Stomach (tissue), 9 donors: ENCODE measurements around the gene FBXO9. TPM values are rescaled to one million over a fixed set of nuclear protein-coding genes. Genes with fewer than 3 reads are reported as not detected.

Source experiments
- DNase-seq, 2 donors: peaks; one replicate each; pipeline versions ENCODE4 v3.0.0 to v3.0.0-alpha.2; 2013 to 2019
- H3K27ac ChIP-seq, 5 donors: fragments of 200-600 bp in 4 of 5; sonication (generic) in 4 of 5; one replicate each; pipeline ENCODE4 v1.5.1; 2013 to 2019; ENCODE audit warnings: mild to moderate bottlenecking in 1 of 5, moderate library complexity in 1 of 5
- H3K27me3 ChIP-seq, 3 donors: fragments of 200-600 bp; sonication (generic); one replicate each; pipeline ENCODE4 v1.5.1; 2017 to 2019; ENCODE audit warnings: mixed run types in 1 of 3
- H3K36me3 ChIP-seq, 4 donors: fragments of 200-600 bp; sonication (generic); 1 replicate in 3 of 4; 2 replicates in 1 of 4; pipeline ENCODE4 v1.5.1; 2016 to 2019
- H3K4me1 ChIP-seq, 4 donors: fragments of 200-600 bp; sonication (generic); one replicate each; pipeline ENCODE4 v1.5.1; 2016 to 2019
- H3K4me3 ChIP-seq, 4 donors: fragments of 200-600 bp; sonication (generic) in 3 of 4; one replicate each; pipeline ENCODE4 v1.5.1; 2016 to 2019; ENCODE audit warnings: mild to moderate bottlenecking in 1 of 4
- H3K9me3 ChIP-seq, 4 donors: fragments of 200-600 bp; sonication (generic); one replicate each; pipeline ENCODE4 v1.5.1; 2016 to 2019
- EP300 ChIP-seq: sonication (generic); formaldehyde crosslinking; IDR thresholded peaks from one replicate; pipeline ENCODE4 v1.6.1; 2017; ENCODE audit warnings: antibody characterized with exemption
- POLR2A ChIP-seq, 4 donors: fragments of 450-650 bp; IDR thresholded peaks; one replicate each; pipeline ENCODE4 v1.6.1; 2016; ENCODE audit warnings: antibody characterized with exemption in 4 of 4, control low read depth in 2 of 4, mild to moderate bottlenecking in 1 of 4, moderate library complexity in 1 of 4
- POLR2AphosphoS5 ChIP-seq, 3 donors: sonication (generic); formaldehyde crosslinking; IDR thresholded peaks; one replicate each; pipeline ENCODE4 v1.6.1; 2016; ENCODE audit warnings: antibody characterized with exemption in 3 of 3
- WGBS, 5 donors: extraction: QIAGEN DNeasy Blood & Tissue Kit in 3 of 5; methylation state at CpG; one replicate each; pipeline versions ENCODE4 v1.1.5 to v1.1.7; 2013 to 2018; 5-methylcytosine and 5-hydroxymethylcytosine counted together
- intact Hi-C: fragments of 100-400 bp; cut with DNase I; formaldehyde crosslinking; loops from one replicate; pipeline ENCODE4 v1.15.1; 2023; ENCODE audit warnings: low total_unique reads
- polyA plus RNA-seq, 3 donors: library from polyadenylated mRNA; stranded (reverse); fragments of 200-250 nt; gene quantifications; one replicate each; pipeline ENCODE4 v1.2.3, GENCODE V29; 2013
- total RNA-seq, 5 donors: library from RNA; depleted of rRNA; stranded (reverse); fragments of >200 nt; gene quantifications; one replicate each; pipeline versions ENCODE4 v1.1.0 to v1.2.3, GENCODE V29; 2014 to 2016
- TF ChIP-seq, protein P1 (sequence below), 7 experiments: fragments of 450-650 bp in 4 of 7; fragments of 200-600 bp in 3 of 7; sonication (generic) in 3 of 7; IDR thresholded peaks; one replicate each; pipeline ENCODE4 v1.5.1; 2016 to 2019; ENCODE audit warnings: antibody characterized with exemption in 7 of 7, control low read depth in 2 of 7, mild to moderate bottlenecking in 1 of 7
- donor health status: healthy with polysubstance abuse.
- donor health status: Bipolar disorder and iron deficiency.
- donor health status: healthy.

Gene FBXO9
- total and polyA plus RNA-seq, 8 donors, result 33.9 to 119 (median 59.9) TPM

DNA sequence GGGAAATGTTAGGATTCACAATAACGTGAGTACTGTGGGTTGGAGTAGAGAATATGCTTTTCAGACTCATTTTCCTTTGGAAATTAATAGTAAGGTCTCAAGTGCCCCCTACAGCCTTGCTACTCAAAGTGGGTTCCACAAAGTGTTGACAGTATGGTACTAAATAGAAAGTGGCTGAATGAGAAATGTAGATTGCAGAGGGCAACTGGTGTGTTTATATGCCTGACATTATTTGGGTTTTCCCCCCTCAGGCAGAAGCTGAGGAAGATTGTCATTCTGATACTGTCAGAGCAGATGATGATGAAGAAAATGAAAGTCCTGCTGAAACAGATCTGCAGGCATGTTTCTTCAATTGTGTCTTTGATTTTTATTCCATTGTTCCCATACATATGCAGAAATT lies 5.6 kb downstream of the FBXO9 start:
- Histone ChIP-seq H3K4me1 (peaks cover 12 to 46% (median 35%) of the 10 kb centered on the region in 4 donors), H3K4me3 (no peak overlapping the region), H3K9me3 (no peaks in the 10 kb centered on the region), H3K27ac (no peak overlapping the region), H3K27me3 (no peaks in the 10 kb centered on the region), H3K36me3 (peaks cover 16 to 51% (median 49%) of the 10 kb centered on the region in 4 donors)
- 42 to 66% (median 55%) methylated on average over 1 of the region's 1 CpG for WGBS, 5 donors
- intact Hi-C loops, result no loop called here
- no peak for TF ChIP-seq EP300
- no peak for TF ChIP-seq POLR2AphosphoS5 (IDR thresholded peaks at IDR 0.05)
- TF ChIP-seq, protein P1, sequence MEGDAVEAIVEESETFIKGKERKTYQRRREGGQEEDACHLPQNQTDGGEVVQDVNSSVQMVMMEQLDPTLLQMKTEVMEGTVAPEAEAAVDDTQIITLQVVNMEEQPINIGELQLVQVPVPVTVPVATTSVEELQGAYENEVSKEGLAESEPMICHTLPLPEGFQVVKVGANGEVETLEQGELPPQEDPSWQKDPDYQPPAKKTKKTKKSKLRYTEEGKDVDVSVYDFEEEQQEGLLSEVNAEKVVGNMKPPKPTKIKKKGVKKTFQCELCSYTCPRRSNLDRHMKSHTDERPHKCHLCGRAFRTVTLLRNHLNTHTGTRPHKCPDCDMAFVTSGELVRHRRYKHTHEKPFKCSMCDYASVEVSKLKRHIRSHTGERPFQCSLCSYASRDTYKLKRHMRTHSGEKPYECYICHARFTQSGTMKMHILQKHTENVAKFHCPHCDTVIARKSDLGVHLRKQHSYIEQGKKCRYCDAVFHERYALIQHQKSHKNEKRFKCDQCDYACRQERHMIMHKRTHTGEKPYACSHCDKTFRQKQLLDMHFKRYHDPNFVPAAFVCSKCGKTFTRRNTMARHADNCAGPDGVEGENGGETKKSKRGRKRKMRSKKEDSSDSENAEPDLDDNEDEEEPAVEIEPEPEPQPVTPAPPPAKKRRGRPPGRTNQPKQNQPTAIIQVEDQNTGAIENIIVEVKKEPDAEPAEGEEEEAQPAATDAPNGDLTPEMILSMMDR (IDR thresholded peaks at IDR 0.05), result no peak
- TF ChIP-seq POLR2A (IDR thresholded peaks at IDR 0.05), result no peak
- DNase-seq, result no peak

DNA sequence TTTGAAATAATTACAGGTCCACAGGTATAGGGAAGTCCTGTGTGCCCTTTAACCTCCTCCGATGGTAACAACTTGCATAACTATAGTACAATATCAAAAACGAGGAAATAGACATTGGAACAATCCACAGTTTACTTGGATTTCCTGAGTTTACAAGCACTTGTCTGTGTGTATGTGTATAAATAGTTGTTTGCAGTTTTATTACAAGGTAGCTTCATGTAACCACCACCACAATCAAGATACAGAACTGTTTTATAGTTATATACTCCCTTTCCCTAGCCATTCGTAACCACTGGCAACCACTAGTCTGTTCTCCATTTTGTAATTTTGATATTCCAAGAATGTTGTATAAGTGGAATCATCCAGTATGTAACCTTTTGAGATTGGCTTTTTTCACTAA lies 9.1 kb downstream of the FBXO9 start:
- H3K4me3 ChIP-seq, result no peak overlapping the region
- no peaks in the 10 kb centered on the region for H3K9me3 ChIP-seq
- WGBS, 5 donors, result 84 to 93% (median 90%) methylated on average over 3 of the region's 3 CpGs
- no peak for DNase-seq
- peaks cover 0 to 12% (median 6%) of the 10 kb centered on the region in 4 donors for H3K4me1 ChIP-seq
- intact Hi-C loops, result no loop called here
- no peak overlapping the region for H3K27ac ChIP-seq
- no peaks in the 10 kb centered on the region for H3K27me3 ChIP-seq
- peaks cover 41 to 85% (median 84%) of the 10 kb centered on the region in 4 donors for H3K36me3 ChIP-seq
- TF ChIP-seq EP300, result no peak
- no peak for TF ChIP-seq POLR2A (IDR thresholded peaks at IDR 0.05)
- TF ChIP-seq POLR2AphosphoS5 (IDR thresholded peaks at IDR 0.05), result no peak

DNA sequence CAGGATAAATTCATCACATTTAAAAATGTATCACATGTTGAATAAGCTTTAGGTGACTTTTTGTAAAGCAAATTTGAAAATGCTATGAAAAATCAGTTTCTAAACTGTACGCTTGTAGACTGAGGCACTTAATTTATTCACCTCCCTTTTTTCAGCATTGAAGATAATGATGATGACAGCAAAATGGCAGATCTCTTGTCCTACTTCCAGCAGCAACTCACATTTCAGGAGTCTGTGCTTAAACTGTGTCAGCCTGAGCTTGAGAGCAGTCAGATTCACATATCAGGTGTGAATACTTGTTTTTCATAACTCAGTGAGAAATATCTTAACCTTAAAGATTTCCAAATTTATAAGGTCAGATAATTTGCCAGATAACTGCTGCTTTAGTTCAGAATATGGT lies 15.6 kb downstream of the FBXO9 start:
- Histone ChIP-seq H3K4me3 (no peak overlapping the region), H3K27ac (no peak overlapping the region), H3K4me1 (peaks cover 0 to 3% (median 0%) of the 10 kb centered on the region in 4 donors), H3K9me3 (no peaks in the 10 kb centered on the region), H3K27me3 (no peaks in the 10 kb centered on the region), H3K36me3 (peaks cover 66 to 100% (median 99%) of the 10 kb centered on the region in 4 donors)
- no peak for TF ChIP-seq POLR2A (IDR thresholded peaks at IDR 0.05)
- no peak for TF ChIP-seq EP300
- TF ChIP-seq, protein P1 (IDR thresholded peaks at IDR 0.05), result no peak
- TF ChIP-seq POLR2AphosphoS5 (IDR thresholded peaks at IDR 0.05), result no peak
- 89 to 100% (median 98%) methylated on average over 1 of the region's 1 CpG for WGBS, 5 donors
- intact Hi-C loops, result no loop called here
- no peak for DNase-seq

DNA sequence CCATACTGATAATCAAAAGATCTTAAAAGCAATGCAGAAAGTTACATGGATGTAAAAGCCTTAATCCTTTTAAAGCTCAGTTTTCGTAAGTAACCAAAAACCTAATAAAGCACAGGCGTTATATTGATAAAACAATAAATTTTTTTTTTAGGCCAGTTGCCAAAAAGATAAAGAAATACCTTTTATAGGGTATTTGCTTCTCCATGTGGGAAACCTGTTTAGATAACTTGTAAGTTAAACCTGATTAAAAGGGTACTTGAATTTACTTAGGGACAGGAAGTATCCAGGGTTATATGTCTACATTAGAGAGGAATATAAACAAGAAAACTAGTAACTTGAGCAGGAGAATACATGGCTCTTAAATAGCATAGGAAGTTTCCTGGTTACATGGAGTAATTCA lies 21.1 kb downstream of the FBXO9 start:
- TF ChIP-seq EP300 (no peak), POLR2AphosphoS5 (IDR thresholded peaks at IDR 0.05) (no peak), POLR2A (IDR thresholded peaks at IDR 0.05) (no peak)
- TF ChIP-seq, protein P1 (IDR thresholded peaks at IDR 0.05), result no peak
- peaks cover 0 to 8% (median 0%) of the 10 kb centered on the region in 4 donors for H3K4me1 ChIP-seq
- peaks cover 55 to 97% (median 96%) of the 10 kb centered on the region in 4 donors for H3K36me3 ChIP-seq
- 15 to 31% (median 23%) methylated on average over 2 of the region's 2 CpGs for WGBS, 5 donors
- peak overlapping the region in 1 of 5 donors; percentile 16 for H3K27ac ChIP-seq
- intact Hi-C loops, result no loop called here
- no peaks in the 10 kb centered on the region for H3K27me3 ChIP-seq
- no peak overlapping the region for H3K4me3 ChIP-seq
- H3K9me3 ChIP-seq, result no peaks in the 10 kb centered on the region
- DNase-seq, result no peak

DNA sequence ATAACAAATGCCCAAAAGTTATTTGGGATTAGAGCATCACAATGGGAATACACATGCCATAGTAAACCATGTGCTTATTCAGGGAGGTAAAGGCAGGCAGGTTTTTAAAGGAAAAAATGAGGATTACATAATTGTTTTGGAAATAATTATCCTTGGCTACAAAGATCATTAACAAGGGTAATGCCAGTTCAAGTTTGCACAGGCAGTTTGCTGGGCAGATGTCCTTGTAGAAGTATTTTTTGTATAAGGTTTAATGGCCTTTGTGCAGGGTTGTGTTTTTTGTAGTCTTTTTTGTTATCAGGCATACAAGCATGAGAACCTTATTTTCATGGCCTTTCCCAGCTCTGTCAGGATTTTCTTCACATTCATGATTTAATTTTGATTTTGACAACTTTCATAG lies 24.7 kb downstream of the FBXO9 start:
- TF ChIP-seq EP300 (no peak), POLR2A (IDR thresholded peaks at IDR 0.05) (no peak), POLR2AphosphoS5 (IDR thresholded peaks at IDR 0.05) (no peak)
- TF ChIP-seq, protein P1 (IDR thresholded peaks at IDR 0.05), result no peak
- intact Hi-C loops, result no loop called here
- Histone ChIP-seq H3K27ac (no peak overlapping the region), H3K9me3 (no peaks in the 10 kb centered on the region), H3K27me3 (no peaks in the 10 kb centered on the region), H3K36me3 (peaks cover 56 to 97% (median 95%) of the 10 kb centered on the region in 4 donors), H3K4me3 (no peak overlapping the region), H3K4me1 (peaks cover 0 to 8% (median 0%) of the 10 kb centered on the region in 4 donors)
- no peak for DNase-seq
